Mucosa of stomach (tissue), 1 donor: ENCODE data around the gene PDGFRA.
"Not testable (repeated sequence)": the region's sequence is repeated elsewhere in the genome, so short reads cannot be mapped to it uniquely, and the experiment has no call there.

Experiments used
- H3K27me3 ChIP-seq: one replicate; pipeline ENCODE4 v1.7.0; 2013; ENCODE audit warnings: mild to moderate bottlenecking, low read length; ENCODE audit not compliant: control insufficient read depth, insufficient read depth
- H3K36me3 ChIP-seq: one replicate; pipeline ENCODE4 v1.7.0; 2013; ENCODE audit warnings: low read length; ENCODE audit not compliant: control insufficient read depth, insufficient read depth
- H3K4me1 ChIP-seq: one replicate; pipeline ENCODE4 v1.7.0; 2013; ENCODE audit warnings: mild to moderate bottlenecking, low read length; ENCODE audit not compliant: control insufficient read depth, insufficient read depth
- H3K4me3 ChIP-seq: one replicate; pipeline ENCODE4 v1.7.0; 2013; ENCODE audit warnings: low read length
- H3K9ac ChIP-seq: one replicate; pipeline ENCODE4 v1.7.0; 2013; ENCODE audit warnings: mild to moderate bottlenecking, low read length, moderate library complexity
- H3K9me3 ChIP-seq: one replicate; pipeline ENCODE4 v1.7.0; 2013; ENCODE audit warnings: mild to moderate bottlenecking, low read length, moderate library complexity; ENCODE audit not compliant: control insufficient read depth
- donor health status: Pancreatic carcinoma.

PDGFRA gene

DNA sequence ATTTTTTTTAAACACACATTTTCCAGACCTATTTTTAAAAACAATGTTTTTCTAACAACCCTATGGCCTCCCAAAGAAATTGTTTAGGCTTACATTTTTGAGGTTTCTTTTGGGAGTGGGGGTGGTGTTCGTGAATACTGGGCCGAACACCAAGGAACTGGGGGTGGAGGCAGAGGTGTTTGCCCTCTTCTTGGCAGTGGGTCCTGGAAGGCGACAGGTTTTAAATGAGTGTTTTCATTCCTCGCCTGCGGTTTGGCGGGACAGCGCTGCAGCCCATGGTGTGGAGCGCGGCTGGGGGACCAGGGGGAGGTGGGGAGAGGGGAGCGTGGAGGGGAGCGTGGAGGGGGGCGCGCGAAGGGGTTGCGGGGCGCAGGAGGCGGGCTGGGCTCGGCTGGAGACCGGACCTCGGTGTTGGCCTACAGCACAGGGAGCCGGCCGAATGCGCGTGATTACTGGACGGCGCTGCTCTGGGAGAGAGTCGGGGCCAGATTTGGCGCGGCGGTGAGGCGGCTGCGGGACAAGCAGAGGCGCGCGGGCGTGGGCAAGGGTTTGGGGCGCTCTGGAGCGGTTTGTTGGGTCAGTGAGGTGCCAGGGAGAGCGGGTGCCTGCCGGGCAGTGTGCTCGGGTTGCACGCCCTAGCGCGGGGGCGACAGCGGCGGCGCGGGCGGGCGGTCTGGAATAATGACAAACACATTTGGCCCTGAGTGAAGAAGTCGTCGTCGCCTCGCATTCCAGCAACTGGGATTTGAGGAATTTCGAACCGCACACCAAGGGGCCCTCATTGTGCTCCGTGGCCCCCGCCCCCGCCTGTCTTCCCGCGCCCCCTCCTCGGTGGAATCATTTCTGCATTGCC, 764 bp downstream of the PDGFRA start:
- Histone ChIP-seq H3K27me3 (peaks cover 100% of the 10 kb centered on the region), H3K4me1 (peaks cover 54% of the 10 kb centered on the region), H3K9ac (peak overlapping the region; percentile 65), H3K4me3 (no peak overlapping the region), H3K36me3 (no peaks in the 10 kb centered on the region), H3K9me3 (no peaks in the 10 kb centered on the region)

DNA sequence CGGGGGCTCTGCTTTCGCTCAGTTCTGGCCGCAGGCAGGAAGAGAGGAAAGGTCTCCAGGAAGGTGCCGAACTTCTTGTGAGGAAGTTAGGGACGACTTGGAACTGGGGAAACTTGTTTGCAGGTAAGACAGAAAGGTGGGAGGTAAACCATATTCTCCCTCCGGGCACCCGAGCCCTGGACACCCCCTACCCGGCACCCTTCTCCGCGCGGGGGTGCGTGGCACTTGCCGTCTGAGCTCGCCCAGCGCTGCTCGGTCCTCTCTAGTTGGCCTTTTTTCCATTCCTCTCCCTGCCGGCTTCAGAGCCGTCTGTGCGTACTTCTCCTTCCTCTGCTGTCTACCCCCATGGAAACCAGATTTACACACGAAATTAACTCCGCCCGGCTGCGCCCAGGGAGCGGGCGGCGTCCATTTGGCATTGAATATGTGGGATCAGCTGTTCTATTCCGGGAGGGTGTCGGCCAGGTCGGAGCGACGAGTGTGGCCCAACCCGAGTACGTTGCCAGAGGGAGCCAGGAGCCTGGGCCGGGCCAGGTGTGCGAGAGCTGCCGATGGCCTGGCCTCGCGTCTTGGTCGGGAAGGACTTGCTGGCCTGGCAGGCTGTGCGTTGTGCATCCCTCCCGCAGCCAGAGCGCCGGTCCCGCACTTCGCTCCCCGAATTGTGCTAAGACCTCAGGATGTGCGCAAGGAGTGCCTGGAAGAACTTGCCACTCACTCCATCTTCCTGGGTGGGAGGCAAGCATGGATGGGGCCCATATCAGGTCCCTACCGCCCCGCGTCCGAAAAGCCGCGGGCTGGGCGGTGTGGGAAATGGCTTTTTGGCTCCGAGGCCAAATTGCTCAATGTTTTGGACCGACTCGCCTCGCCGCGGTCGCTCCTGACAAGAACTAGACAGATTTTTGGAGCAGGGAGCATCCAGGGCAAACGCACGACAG, 1.7 kb downstream of the PDGFRA start:
- H3K9ac ChIP-seq, result peak overlapping the region; percentile 65
- peaks cover 49% of the 10 kb centered on the region for H3K4me1 ChIP-seq
- H3K9me3 ChIP-seq, result no peaks in the 10 kb centered on the region
- H3K4me3 ChIP-seq, result peak overlapping the region; percentile 14
- H3K27me3 ChIP-seq, result peaks cover 93% of the 10 kb centered on the region
- no peaks in the 10 kb centered on the region for H3K36me3 ChIP-seq

DNA sequence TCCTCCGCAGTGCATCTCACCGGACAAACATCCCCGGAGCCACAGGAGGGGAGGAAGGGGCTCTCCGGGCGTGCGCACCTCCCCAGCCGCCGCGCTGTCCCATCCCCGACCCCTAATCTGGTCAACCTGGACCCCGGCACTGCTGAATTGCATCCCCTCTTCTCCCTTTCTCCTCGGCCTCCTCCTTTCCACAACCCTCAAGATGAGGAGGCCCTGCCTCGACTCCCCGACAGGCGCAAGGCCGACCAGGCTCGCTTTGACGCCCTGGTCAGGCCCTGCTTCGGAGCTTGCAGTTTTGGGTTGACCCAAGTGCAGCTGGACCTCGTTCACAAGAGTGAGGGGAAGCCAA, 2.3 kb downstream of the PDGFRA start:
- Histone ChIP-seq H3K9ac (peak overlapping the region; percentile 65), H3K27me3 (peaks cover 92% of the 10 kb centered on the region), H3K4me1 (peaks cover 44% of the 10 kb centered on the region)

DNA sequence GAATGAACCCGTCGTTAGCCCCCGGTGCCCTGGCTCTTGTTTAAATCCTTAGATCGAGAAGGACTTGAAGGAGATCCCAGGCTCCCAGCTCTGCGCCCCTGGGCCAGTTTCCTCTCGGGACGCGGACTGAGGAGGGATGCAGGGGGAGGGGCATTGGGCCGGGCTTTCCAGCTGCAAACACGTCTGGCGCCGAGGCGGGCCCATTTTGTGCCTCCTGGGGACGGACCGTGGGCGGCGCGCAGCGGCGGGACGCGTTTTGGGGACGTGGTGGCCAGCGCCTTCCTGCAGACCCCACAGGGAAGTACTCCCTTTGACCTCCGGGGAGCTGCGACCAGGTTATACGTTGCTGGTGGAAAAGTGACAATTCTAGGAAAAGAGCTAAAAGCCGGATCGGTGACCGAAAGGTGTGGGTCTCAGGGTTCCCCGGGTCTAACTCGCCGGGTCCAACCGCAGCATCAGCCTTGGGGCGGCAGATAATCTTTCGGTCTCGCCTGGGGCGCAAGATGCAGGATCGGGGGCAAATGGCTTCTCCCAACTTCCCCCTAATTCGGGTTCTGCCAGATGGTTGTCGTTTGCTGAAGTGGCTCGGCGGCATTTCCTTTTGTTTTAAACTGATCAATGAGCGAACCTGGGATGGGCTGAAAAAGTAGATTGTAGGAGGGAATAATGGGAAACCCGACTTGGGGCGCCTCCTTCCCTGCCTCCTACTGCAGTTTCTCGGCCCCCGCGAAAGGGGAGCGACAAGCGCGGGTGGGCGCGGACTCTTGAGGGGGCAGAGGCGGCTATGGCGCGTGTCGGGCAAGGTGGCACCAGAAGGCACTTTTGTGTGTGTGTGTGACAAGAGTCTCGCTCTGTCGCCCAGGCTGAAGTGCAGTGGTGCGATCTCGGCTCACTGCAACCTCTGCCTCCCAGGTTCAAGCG, 2.9 kb downstream of the PDGFRA start:
- no peaks in the 10 kb centered on the region for H3K36me3 ChIP-seq
- H3K27me3 ChIP-seq, result peaks cover 86% of the 10 kb centered on the region
- H3K4me3 ChIP-seq, result no peak overlapping the region
- peaks cover 38% of the 10 kb centered on the region for H3K4me1 ChIP-seq
- H3K9me3 ChIP-seq, result no peaks in the 10 kb centered on the region
- peak overlapping the region; percentile 65 for H3K9ac ChIP-seq

More for the DNA sequence above, 2.3 kb downstream of the PDGFRA start:
- no peaks in the 10 kb centered on the region for H3K36me3 ChIP-seq
- no peaks in the 10 kb centered on the region for H3K9me3 ChIP-seq
- H3K4me3 ChIP-seq, result peak overlapping the region; percentile 14

DNA sequence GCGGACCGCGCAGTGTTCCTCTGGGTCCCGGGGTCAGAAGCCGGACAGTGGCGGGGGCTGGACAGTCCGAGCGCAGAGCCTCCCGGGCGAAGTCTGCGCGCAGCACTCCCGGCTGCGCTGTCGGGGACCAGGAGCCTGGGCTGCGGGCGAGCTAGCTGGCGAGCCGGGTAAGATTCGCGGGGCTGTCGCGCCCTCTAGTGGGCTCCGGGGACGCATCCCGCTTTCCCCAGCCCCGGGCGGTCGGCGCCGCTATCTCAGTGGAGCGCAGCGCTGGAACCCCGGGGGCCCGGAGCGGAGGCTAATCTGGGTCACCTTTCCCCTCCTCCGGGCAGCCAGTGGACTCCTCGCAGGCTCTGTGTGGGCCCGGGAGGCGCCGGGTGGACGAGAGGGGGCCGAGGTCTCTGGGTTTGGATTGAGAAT, 4.2 kb downstream of the PDGFRA start:
- peaks cover 25% of the 10 kb centered on the region for H3K4me1 ChIP-seq

DNA sequence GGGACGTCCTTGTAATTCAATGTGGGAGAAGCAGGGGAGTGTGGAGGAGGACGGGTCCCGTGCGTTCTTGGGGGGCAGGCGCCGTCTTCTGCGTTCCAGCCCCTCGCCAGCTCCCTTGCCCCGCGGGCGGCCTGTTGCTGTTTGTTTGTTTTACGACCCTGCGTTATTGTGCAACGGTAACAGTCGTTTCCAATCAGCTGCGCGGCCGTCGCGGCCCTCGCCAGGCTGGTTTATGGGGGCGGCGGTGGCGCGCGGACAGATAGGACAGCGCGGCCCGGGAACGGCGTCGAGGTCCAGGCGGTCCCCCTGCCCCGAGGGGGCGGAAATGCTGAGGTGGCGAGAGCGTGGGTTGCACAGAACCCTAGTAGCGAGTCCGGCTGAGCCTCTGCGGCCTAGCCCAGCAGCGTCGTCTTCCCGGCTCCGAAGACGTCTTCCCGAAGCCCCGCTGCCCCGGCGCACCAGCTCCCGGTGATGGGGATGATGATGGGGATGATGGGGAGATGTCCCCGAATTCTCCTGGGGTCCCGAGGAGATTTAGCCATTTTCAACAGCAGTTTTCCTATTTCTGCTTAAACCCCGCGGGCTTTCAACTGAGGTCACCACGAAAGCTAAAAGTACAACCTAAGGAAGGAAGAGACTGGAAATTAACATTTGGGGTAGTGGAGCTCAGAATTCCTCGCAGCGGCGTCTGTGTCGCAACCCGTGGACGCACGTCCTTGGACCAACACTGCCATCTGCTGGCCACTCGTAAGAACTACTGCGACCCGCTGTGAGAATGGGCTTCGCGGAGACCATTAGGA, 4.8 kb downstream of the PDGFRA start:
- H3K9ac ChIP-seq, result no peak overlapping the region
- peak overlapping the region; percentile 12 for H3K4me3 ChIP-seq
- peaks cover 23% of the 10 kb centered on the region for H3K4me1 ChIP-seq
- H3K27me3 ChIP-seq, result peaks cover 67% of the 10 kb centered on the region
- H3K36me3 ChIP-seq, result no peaks in the 10 kb centered on the region
- H3K9me3 ChIP-seq, result no peaks in the 10 kb centered on the region

More for the DNA sequence above, 4.2 kb downstream of the PDGFRA start:
- Histone ChIP-seq H3K9ac (no peak overlapping the region), H3K27me3 (peaks cover 73% of the 10 kb centered on the region), H3K9me3 (no peaks in the 10 kb centered on the region), H3K4me3 (no peak overlapping the region), H3K36me3 (no peaks in the 10 kb centered on the region)

DNA sequence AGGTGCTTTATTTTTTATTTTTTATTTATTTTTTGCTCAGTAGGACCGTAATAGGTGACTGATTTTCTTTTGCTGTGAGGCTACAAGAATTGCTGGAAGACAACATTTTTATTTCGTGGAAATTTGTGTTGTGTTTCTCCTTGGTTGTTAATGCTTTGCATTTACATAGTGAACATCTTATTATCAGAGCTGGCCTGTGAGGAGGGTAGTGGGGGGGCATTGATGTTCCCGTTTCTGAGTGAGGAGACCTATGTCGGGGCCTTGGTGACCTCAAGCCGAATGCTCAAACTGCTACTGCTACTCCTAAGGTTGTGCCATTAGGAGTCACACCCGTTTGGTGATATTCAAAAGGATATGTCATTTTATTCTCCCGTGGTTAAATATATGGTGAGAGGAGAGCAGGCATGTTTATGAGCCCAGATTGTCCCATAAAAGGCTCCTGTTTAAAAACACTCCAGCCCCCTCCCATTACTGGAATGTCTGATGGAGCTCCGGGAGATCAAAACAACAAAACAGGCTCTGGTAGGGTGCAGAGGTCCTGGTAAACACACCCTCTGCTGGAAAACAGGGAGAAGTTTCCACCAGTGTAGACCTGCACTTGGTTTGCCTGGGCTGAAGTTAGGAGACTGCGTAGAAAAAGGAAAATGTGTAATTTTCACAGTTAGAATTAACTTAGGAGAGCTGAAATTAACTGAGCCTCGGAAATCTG, 5.6 kb downstream of the PDGFRA start:
- Histone ChIP-seq H3K4me1 (peaks cover 23% of the 10 kb centered on the region), H3K36me3 (no peaks in the 10 kb centered on the region), H3K9ac (no peak overlapping the region), H3K27me3 (peaks cover 59% of the 10 kb centered on the region), H3K4me3 (no peak overlapping the region), H3K9me3 (no peaks in the 10 kb centered on the region)

DNA sequence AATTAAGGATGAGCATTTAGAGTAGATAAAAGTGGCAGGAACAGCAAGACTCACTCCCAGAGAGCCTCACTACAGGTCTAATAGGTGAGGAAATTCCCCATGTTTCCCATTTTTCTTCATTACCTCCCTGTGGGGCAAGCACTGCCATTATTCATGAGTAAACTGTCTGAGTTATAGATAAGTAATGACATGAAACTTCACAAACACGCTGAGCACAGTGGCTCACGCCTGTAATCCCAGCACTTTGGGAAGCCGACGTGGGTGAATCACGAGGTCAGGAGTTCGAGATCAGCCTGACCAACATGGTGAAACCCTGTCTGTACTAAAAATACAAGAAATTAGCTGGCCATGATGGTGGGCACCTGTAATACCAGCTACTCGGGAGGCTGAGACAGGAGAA, 7.2 kb downstream of the PDGFRA start:
- H3K4me3 ChIP-seq, H3K9me3 ChIP-seq, H3K9ac ChIP-seq, H3K36me3 ChIP-seq: not testable (repeated sequence)
- peaks cover 13% of the 10 kb centered on the region for H3K4me1 ChIP-seq
- peaks cover 43% of the 10 kb centered on the region for H3K27me3 ChIP-seq

DNA sequence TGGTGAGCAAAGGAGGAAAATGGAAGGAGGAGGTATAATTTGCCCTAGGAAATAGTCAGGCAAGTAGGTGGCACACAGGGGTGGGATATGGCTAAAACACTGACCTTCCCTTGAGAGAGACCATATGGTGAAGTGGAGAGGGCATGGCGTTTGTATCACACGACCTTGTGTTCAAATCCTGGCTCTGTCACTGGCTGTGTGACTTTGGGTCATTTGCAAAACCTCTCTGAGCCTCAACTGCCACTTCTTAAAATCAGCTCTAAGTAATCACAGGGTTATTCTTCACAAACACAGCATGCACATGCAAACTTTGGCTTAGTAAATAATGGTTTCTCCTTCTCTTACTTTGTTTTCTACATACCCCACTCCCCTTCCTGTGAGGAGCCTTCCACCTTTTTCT, 8.7 kb downstream of the PDGFRA start:
- Histone ChIP-seq H3K9ac (no peak overlapping the region), H3K36me3 (no peaks in the 10 kb centered on the region), H3K27me3 (peaks cover 29% of the 10 kb centered on the region), H3K4me3 (no peak overlapping the region), H3K4me1 (peaks cover 5% of the 10 kb centered on the region), H3K9me3 (no peaks in the 10 kb centered on the region)

DNA sequence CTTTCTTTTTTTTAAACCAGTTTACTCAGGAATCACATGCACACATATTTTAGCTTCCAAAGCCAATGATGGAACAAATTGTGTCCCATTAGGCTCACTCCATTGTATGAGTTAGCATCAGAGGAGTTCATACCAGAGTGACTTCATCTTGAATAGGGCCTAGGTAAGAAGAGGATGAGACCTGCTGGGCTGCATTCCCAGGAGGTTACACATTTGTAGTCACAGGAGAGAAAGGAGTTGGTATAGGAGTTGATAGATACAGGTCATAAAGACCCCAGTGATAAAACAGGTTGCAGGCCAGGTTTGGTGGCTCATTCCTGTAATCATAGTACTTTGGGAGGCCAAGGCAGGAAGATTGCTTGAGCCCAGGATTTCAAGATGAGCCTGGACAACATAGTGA, 9.3 kb downstream of the PDGFRA start:
- H3K4me3 ChIP-seq, result no peak overlapping the region
- no peaks in the 10 kb centered on the region for H3K9me3 ChIP-seq
- H3K36me3 ChIP-seq, result no peaks in the 10 kb centered on the region
- H3K9ac ChIP-seq, result no peak overlapping the region
- peaks cover 5% of the 10 kb centered on the region for H3K4me1 ChIP-seq
- peaks cover 23% of the 10 kb centered on the region for H3K27me3 ChIP-seq
